ENCODE results near the gene ABHD18. TPM values are rescaled to one million over a fixed set of nuclear protein-coding genes. Genes with fewer than 3 reads are reported as not detected.
"Not testable (repeated sequence)": the region's sequence is repeated elsewhere in the genome, so short reads cannot be mapped to it uniquely, and the experiment has no call there.

Gene ABHD18
- total RNA-seq, 1 donor from 2014 or later: 11.7 TPM

- no peak for DNase-seq (ENCODE audit: low spot score)
Observed at GRCh38 chr4:127988638-127989037, 23.4 kb downstream of the ABHD18 start.

- no peak for DNase-seq (ENCODE audit: low spot score)
Observed at GRCh38 chr4:127993151-127993550, 27.9 kb downstream of the ABHD18 start.

- no peak for DNase-seq (ENCODE audit: low spot score)
Observed at GRCh38 chr4:127995776-127996175, 30.6 kb downstream of the ABHD18 start.

- DNase-seq (ENCODE audit: low spot score): not testable (repeated sequence)
Observed at GRCh38 chr4:127996521-127996920, 31.3 kb downstream of the ABHD18 start.

GRCh38 chr4:127997534-127998388, 32.6 kb downstream of the ABHD18 start:
- DNase-seq (ENCODE audit: low spot score): no peak

- DNase-seq (ENCODE audit: low spot score): no peak
Observed at GRCh38 chr4:128006592-128006991, 41.4 kb downstream of the ABHD18 start.

GRCh38 chr4:128009428-128009827, 44.2 kb downstream of the ABHD18 start:
- no peak for DNase-seq (ENCODE audit: low spot score)

- no peak for DNase-seq (ENCODE audit: low spot score)
Observed at GRCh38 chr4:128025319-128025718, 60.1 kb downstream of the ABHD18 start.

GRCh38 chr4:128029907-128030306, 64.7 kb downstream of the ABHD18 start:
- DNase-seq (ENCODE audit: low spot score): no peak

GRCh38 chr4:128031756-128032384, 66.7 kb downstream of the ABHD18 start:
- DNase-seq (ENCODE audit: low spot score): no peak

GRCh38 chr4:128039568-128039967, 74.4 kb downstream of the ABHD18 start:
- no peak for DNase-seq (ENCODE audit: low spot score)

GRCh38 chr4:128047019-128047418, 81.8 kb downstream of the ABHD18 start:
- DNase-seq (ENCODE audit: low spot score): not testable (repeated sequence)

- DNase-seq (ENCODE audit: low spot score): not testable (repeated sequence)
Observed at GRCh38 chr4:128047514-128047913, 82.3 kb downstream of the ABHD18 start.

- not testable (repeated sequence) for DNase-seq (ENCODE audit: low spot score)
Observed at GRCh38 chr4:128051229-128051628, 86.0 kb downstream of the ABHD18 start.

GRCh38 chr4:128054907-128055306, 89.7 kb downstream of the ABHD18 start:
- not testable (repeated sequence) for DNase-seq (ENCODE audit: low spot score)

GRCh38 chr4:128055441-128056206, 90.4 kb downstream of the ABHD18 start:
- DNase-seq (ENCODE audit: low spot score): not testable (repeated sequence)

GRCh38 chr4:128056396-128056795, 91.2 kb downstream of the ABHD18 start:
- DNase-seq (ENCODE audit: low spot score): no peak

- no peak for DNase-seq (ENCODE audit: low spot score)
Observed at GRCh38 chr4:128060121-128060698, 95.0 kb downstream of the ABHD18 start.

- peak; percentile 97 for DNase-seq (ENCODE audit: low spot score)
Observed at GRCh38 chr4:128060699-128061565, 95.7 kb downstream of the ABHD18 start, which contains the start of gene LARP1B. LARP1B (plus strand) TSS chr4:128061312; CDS start chr4:128074952, 13,640 bp downstream.

Measured in mesenteric fat pad (tissue), 1 donor.